Measurements from ENCODE around the gene CNTNAP2.

The CNTNAP2 gene

DNA sequence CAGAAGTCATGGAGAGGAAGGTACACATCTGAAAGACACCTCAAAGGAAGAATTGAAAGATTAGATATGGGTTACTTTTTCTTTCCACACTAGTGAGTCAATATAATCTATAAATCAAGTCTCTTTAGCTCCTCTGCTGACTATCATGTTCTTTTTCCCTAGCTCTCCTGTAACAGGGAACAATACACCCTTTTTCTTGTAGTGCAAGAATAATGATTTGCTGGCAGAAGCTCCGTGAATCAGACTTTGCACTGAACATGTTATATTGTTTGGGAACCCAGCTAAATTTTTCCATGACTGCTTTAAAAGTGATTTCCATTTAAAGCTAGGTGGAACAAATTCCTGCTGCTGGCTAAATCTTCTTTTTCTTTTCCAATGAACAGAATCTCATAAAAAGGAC, 1717.4 kb downstream of the CNTNAP2 start:
- Histone ChIP-seq H3K36me3 (ENCODE audit: control insufficient read depth, insufficient read depth, low read length) (no peaks in the 10 kb centered on the region), H3K4me3 (ENCODE audit: extremely low read depth, insufficient read depth, low read length, poor library complexity, severe bottlenecking) (no peak overlapping the region), H3K27ac (ENCODE audit: low read depth, low read length, severe bottlenecking) (no peak overlapping the region), H3K9me3 (ENCODE audit: control insufficient read depth, low read length) (peaks cover 7% of the 10 kb centered on the region), H3K4me1 (ENCODE audit: control insufficient read depth, insufficient read depth, low read length, poor library complexity, severe bottlenecking) (no peaks in the 10 kb centered on the region)
- WGBS, 2 experiments (ENCODE audit: insufficient coverage in 2 of 2): 80% methylated on average over 1 of the region's 1 CpG; no CpG with 5 or more reads in 1 of the 2 experiments

DNA sequence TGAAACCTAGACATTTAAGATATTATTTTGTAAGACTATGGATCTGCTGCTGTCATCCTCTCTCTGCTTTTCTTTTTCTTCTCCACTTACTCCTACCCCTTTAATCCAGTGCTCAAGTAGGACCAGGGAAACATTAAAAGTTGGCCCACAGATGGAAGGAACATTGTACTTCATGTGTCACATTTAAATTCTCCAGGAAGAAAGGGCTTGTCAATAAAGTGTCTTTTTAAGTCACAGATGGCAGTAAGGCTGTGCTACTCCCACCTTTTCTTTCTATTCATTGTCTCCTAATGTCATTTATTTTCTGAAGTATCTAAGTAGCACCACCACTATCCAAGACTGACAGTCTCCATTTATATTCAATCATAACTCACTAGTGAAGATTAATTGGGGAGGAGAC, 1736.2 kb downstream of the CNTNAP2 start:
- H3K36me3 ChIP-seq (ENCODE audit: control insufficient read depth, insufficient read depth, low read length): no peaks in the 10 kb centered on the region
- no peaks in the 10 kb centered on the region for H3K9me3 ChIP-seq (ENCODE audit: control insufficient read depth, low read length)
- no peak overlapping the region for H3K27ac ChIP-seq (ENCODE audit: low read depth, low read length, severe bottlenecking)
- H3K4me3 ChIP-seq (ENCODE audit: extremely low read depth, insufficient read depth, low read length, poor library complexity, severe bottlenecking): no peak overlapping the region
- no peaks in the 10 kb centered on the region for H3K4me1 ChIP-seq (ENCODE audit: control insufficient read depth, insufficient read depth, low read length, poor library complexity, severe bottlenecking)

GRCh38 chr7:147857152-147858140, 1740.8 kb downstream of the CNTNAP2 start:
- 80 to 90% methylated on average over 1 to 2 of the region's 8 CpGs for WGBS, 2 experiments (ENCODE audit: insufficient coverage in 2 of 2)
- no peaks in the 10 kb centered on the region for H3K4me1 ChIP-seq (ENCODE audit: control insufficient read depth, insufficient read depth, low read length, poor library complexity, severe bottlenecking)
- no peaks in the 10 kb centered on the region for H3K9me3 ChIP-seq (ENCODE audit: control insufficient read depth, low read length)
- no peaks in the 10 kb centered on the region for H3K36me3 ChIP-seq (ENCODE audit: control insufficient read depth, insufficient read depth, low read length)
- no peak overlapping the region for H3K4me3 ChIP-seq (ENCODE audit: extremely low read depth, insufficient read depth, low read length, poor library complexity, severe bottlenecking)
- no peak overlapping the region for H3K27ac ChIP-seq (ENCODE audit: low read depth, low read length, severe bottlenecking)

- no peak overlapping the region for H3K4me3 ChIP-seq (ENCODE audit: extremely low read depth, insufficient read depth, low read length, poor library complexity, severe bottlenecking)
- no peaks in the 10 kb centered on the region for H3K4me1 ChIP-seq (ENCODE audit: control insufficient read depth, insufficient read depth, low read length, poor library complexity, severe bottlenecking)
- no peaks in the 10 kb centered on the region for H3K9me3 ChIP-seq (ENCODE audit: control insufficient read depth, low read length)
- no peaks in the 10 kb centered on the region for H3K36me3 ChIP-seq (ENCODE audit: control insufficient read depth, insufficient read depth, low read length)
- 95 to 100% methylated on average over 2 to 3 of the region's 3 CpGs for WGBS, 2 experiments (ENCODE audit: insufficient coverage in 2 of 2)
- no peak overlapping the region for H3K27ac ChIP-seq (ENCODE audit: low read depth, low read length, severe bottlenecking)
Observed at GRCh38 chr7:147858421-147858820, 1741.8 kb downstream of the CNTNAP2 start.

DNA sequence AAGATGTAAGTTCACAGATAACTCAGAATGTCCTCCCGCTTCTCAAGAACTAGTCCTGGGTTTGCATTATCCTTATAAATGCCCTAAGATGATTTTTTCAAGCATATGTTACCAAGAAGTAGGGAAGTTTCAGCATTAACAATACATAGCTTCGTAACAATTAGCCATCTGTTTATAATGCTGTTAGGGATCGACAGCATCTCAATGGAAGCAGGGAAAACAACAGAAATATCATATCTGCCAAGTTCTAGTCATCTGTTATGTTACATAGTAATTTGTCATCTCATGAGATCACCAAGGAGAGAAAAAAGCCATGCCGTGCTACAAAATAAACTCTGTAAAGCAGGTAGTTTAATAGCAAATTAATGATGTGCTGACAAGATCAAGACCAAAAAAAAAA, 1742.4 kb downstream of the CNTNAP2 start:
- Histone ChIP-seq H3K36me3 (ENCODE audit: control insufficient read depth, insufficient read depth, low read length) (no peaks in the 10 kb centered on the region), H3K4me3 (ENCODE audit: extremely low read depth, insufficient read depth, low read length, poor library complexity, severe bottlenecking) (no peak overlapping the region), H3K27ac (ENCODE audit: low read depth, low read length, severe bottlenecking) (no peak overlapping the region), H3K9me3 (ENCODE audit: control insufficient read depth, low read length) (no peaks in the 10 kb centered on the region), H3K4me1 (ENCODE audit: control insufficient read depth, insufficient read depth, low read length, poor library complexity, severe bottlenecking) (no peaks in the 10 kb centered on the region)
- 100% methylated on average over 1 of the region's 4 CpGs; no CpG with 5 or more reads in 1 of the 2 experiments for WGBS, 2 experiments (ENCODE audit: insufficient coverage in 2 of 2)

GRCh38 chr7:147859486-147859885, 1742.9 kb downstream of the CNTNAP2 start:
- Histone ChIP-seq H3K4me1 (ENCODE audit: control insufficient read depth, insufficient read depth, low read length, poor library complexity, severe bottlenecking) (no peaks in the 10 kb centered on the region), H3K9me3 (ENCODE audit: control insufficient read depth, low read length) (no peaks in the 10 kb centered on the region), H3K4me3 (ENCODE audit: extremely low read depth, insufficient read depth, low read length, poor library complexity, severe bottlenecking) (no peak overlapping the region), H3K36me3 (ENCODE audit: control insufficient read depth, insufficient read depth, low read length) (no peaks in the 10 kb centered on the region), H3K27ac (ENCODE audit: low read depth, low read length, severe bottlenecking) (no peak overlapping the region)

DNA sequence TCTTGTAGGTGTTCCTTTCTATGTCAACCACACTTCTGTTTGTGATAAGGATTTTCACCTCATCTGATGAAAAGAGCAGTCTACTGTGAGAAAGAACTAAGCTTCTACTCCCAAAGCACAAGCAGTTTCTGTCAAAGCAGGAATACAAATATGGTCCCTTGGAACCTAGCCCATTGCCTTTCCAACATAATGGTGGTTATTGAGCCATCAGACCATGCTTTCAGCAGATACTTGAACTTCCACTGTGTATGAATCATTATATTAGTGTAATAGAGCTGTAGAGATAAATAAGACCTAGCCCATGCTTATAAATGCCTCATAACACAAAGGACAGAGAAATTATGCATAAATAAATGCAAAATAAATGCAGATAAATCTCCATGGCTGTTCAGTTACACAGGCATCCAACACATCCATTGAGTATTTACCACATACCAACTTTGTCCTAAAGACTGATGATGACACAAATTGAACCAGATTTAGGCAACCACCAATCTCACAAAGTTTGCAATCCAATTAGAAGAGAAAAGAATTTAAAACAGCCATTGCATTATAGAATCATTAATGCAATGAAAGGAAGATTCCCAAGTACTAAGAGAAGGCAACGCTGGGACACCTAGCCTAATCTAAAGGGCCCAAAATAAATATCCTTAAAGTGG, 1744.6 kb downstream of the CNTNAP2 start:
- Histone ChIP-seq H3K9me3 (ENCODE audit: control insufficient read depth, low read length) (no peaks in the 10 kb centered on the region), H3K4me1 (ENCODE audit: control insufficient read depth, insufficient read depth, low read length, poor library complexity, severe bottlenecking) (no peaks in the 10 kb centered on the region), H3K4me3 (ENCODE audit: extremely low read depth, insufficient read depth, low read length, poor library complexity, severe bottlenecking) (no peak overlapping the region), H3K27ac (ENCODE audit: low read depth, low read length, severe bottlenecking) (no peak overlapping the region), H3K36me3 (ENCODE audit: control insufficient read depth, insufficient read depth, low read length) (no peaks in the 10 kb centered on the region)
- WGBS, 2 experiments (ENCODE audit: insufficient coverage in 2 of 2): 100% methylated on average over 1 of the region's 1 CpG; no CpG with 5 or more reads in 1 of the 2 experiments

GRCh38 chr7:147861945-147862344, 1745.3 kb downstream of the CNTNAP2 start:
- Histone ChIP-seq H3K4me3 (ENCODE audit: extremely low read depth, insufficient read depth, low read length, poor library complexity, severe bottlenecking) (no peak overlapping the region), H3K4me1 (ENCODE audit: control insufficient read depth, insufficient read depth, low read length, poor library complexity, severe bottlenecking) (no peaks in the 10 kb centered on the region), H3K36me3 (ENCODE audit: control insufficient read depth, insufficient read depth, low read length) (no peaks in the 10 kb centered on the region), H3K27ac (ENCODE audit: low read depth, low read length, severe bottlenecking) (no peak overlapping the region), H3K9me3 (ENCODE audit: control insufficient read depth, low read length) (no peaks in the 10 kb centered on the region)
- 91% methylated on average over 3 of the region's 6 CpGs; no CpG with 5 or more reads in 1 of the 2 experiments for WGBS, 2 experiments (ENCODE audit: insufficient coverage in 2 of 2)

DNA sequence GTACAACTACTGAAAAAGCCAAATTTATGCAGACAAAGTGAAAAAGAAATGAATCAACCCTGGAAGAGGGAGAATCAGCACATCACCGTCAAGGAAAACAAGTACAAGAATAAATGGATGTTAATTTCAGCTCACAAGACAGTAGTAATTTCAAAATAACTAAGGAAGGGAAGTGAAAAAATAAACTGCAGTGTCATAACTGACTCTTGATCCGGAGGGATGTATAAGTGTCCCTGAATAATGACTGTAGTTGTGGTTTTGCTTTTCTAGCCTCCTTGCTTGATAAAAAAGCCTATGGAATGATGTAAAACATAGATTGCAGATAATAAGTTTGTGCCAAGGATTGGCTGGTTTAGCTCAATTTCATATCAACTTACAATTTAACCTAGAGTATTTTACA, 1752.9 kb downstream of the CNTNAP2 start:
- Histone ChIP-seq H3K4me1 (ENCODE audit: control insufficient read depth, insufficient read depth, low read length, poor library complexity, severe bottlenecking) (no peaks in the 10 kb centered on the region), H3K36me3 (ENCODE audit: control insufficient read depth, insufficient read depth, low read length) (no peaks in the 10 kb centered on the region), H3K27ac (ENCODE audit: low read depth, low read length, severe bottlenecking) (no peak overlapping the region), H3K9me3 (ENCODE audit: control insufficient read depth, low read length) (no peaks in the 10 kb centered on the region), H3K4me3 (ENCODE audit: extremely low read depth, insufficient read depth, low read length, poor library complexity, severe bottlenecking) (no peak overlapping the region)
- WGBS, 2 experiments (ENCODE audit: insufficient coverage in 2 of 2): 83 to 89% methylated on average over 1 of the region's 2 CpGs

DNA sequence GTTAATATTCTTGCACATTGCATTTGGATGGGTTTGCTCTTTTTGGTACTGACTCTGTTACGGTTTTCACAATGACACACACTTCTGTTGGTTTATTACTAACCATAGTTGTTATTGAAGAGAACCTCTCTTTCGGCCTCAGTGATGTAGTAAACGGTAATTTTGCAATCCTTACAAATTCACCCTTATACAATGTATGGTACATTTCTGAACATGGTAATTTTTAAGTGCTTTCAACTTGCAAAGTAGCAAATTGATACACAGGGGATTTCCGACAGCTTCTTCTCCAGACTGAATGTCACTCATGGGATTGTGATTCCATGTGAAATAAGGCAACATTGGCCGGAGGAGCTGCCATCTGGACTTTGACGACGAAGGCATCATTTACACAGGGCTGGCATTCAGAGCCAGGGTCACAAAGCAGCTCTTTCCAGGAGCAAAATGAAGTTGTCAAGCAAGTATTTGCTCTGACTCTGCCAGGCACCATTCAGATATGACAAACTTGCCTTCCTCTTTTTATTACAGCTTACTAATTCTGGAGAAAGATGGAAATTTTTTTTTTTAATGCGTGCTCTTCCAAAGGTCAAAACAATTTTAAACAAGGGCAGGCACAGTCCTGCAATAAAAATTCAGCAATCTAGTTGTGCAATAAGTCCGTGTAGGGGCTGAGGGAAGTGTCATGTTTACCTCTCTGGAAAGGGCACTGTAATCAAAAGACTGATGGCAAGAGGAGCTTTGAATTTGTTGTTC, 1762.5 kb downstream of the CNTNAP2 start:
- Histone ChIP-seq H3K9me3 (ENCODE audit: control insufficient read depth, low read length) (no peaks in the 10 kb centered on the region), H3K27ac (ENCODE audit: low read depth, low read length, severe bottlenecking) (no peak overlapping the region), H3K36me3 (ENCODE audit: control insufficient read depth, insufficient read depth, low read length) (no peaks in the 10 kb centered on the region), H3K4me3 (ENCODE audit: extremely low read depth, insufficient read depth, low read length, poor library complexity, severe bottlenecking) (no peak overlapping the region), H3K4me1 (ENCODE audit: control insufficient read depth, insufficient read depth, low read length, poor library complexity, severe bottlenecking) (no peaks in the 10 kb centered on the region)
- 79 to 86% methylated on average over 5 to 7 of the region's 9 CpGs for WGBS, 2 experiments (ENCODE audit: insufficient coverage in 2 of 2)
